Keratinocyte (primary cell): Measurements from ENCODE around the gene SYCP1. TPM values are rescaled to one million over a fixed set of nuclear protein-coding genes. Genes with fewer than 3 reads are reported as not detected.

Experiments
- DNase-seq: peaks from one replicate; pipeline ENCODE4 v3.0.0-alpha.2; 2011; ENCODE audit warnings: low read depth, missing footprints, low spot score
- FAIRE-seq: peaks from 2 replicates; lab custom pipeline; 2011; peaks lifted over from hg19 to GRCh38; lab: Jason Lieb, UNC
- H2AFZ ChIP-seq: 2 replicates; pipeline ENCODE4 v1.6.0; 2012; ENCODE audit warnings: low read length, control low read depth, inconsistent platforms; ENCODE audit not compliant: control insufficient read depth
- H3K27ac ChIP-seq: 2 replicates; pipeline ENCODE4 v1.5.1; 2011; ENCODE audit warnings: low read length; ENCODE audit not compliant: control insufficient read depth, insufficient read depth
- H3K27me3 ChIP-seq: 3 replicates; pipeline ENCODE4 v1.6.0; 2011; ENCODE audit warnings: low read length; ENCODE audit not compliant: control insufficient read depth, insufficient read depth; ENCODE audit errors: extremely low read depth
- H3K36me3 ChIP-seq, 2 experiments: 2 replicates in 1 of 2; 3 replicates in 1 of 2; pipeline ENCODE4 v1.5.1; 2011; ENCODE audit warnings: low read length in 2 of 2, mild to moderate bottlenecking in 1 of 2; ENCODE audit not compliant: control insufficient read depth in 2 of 2, insufficient read depth in 2 of 2; ENCODE audit errors: extremely low read depth in 1 of 2
- H3K4me1 ChIP-seq: 3 replicates; pipeline ENCODE4 v1.5.1; 2011; ENCODE audit warnings: low read length; ENCODE audit not compliant: control insufficient read depth, insufficient read depth; ENCODE audit errors: extremely low read depth
- H3K4me2 ChIP-seq: 3 replicates; pipeline ENCODE4 v1.6.0; 2011; ENCODE audit warnings: low read depth, low read length; ENCODE audit not compliant: control insufficient read depth, insufficient read depth; ENCODE audit errors: extremely low read depth
- H3K4me3 ChIP-seq, 3 experiments: fragments of 200-600 bp in 1 of 3; sonication (generic) in 1 of 3; 2 replicates in 2 of 3; 3 replicates in 1 of 3; pipeline ENCODE4 v1.5.1; 2011 to 2016; ENCODE audit warnings: low read length in 3 of 3, mild to moderate bottlenecking in 3 of 3, control low read depth in 2 of 3, inconsistent platforms in 1 of 3, low read depth in 1 of 3, mixed read lengths in 1 of 3, mixed run types in 1 of 3, moderate library complexity in 1 of 3; ENCODE audit not compliant: control insufficient read depth in 2 of 3, insufficient read depth in 2 of 3; ENCODE audit errors: extremely low read depth in 1 of 3
- H3K79me2 ChIP-seq: 2 replicates; pipeline ENCODE4 v1.6.0; 2012; ENCODE audit warnings: low read length; ENCODE audit not compliant: control insufficient read depth, insufficient read depth
- H3K9ac ChIP-seq: 3 replicates; pipeline ENCODE4 v1.6.0; 2011; ENCODE audit warnings: low read length; ENCODE audit not compliant: control insufficient read depth, insufficient read depth; ENCODE audit errors: extremely low read depth
- H3K9me1 ChIP-seq: 3 replicates; pipeline ENCODE4 v1.6.0; 2011; ENCODE audit warnings: low read length; ENCODE audit not compliant: control insufficient read depth, insufficient read depth; ENCODE audit errors: extremely low read depth
- H3K9me3 ChIP-seq: 2 replicates; pipeline ENCODE4 v1.5.1; 2012; ENCODE audit warnings: low read depth, low read length; ENCODE audit not compliant: control insufficient read depth
- H4K20me1 ChIP-seq: 3 replicates; pipeline ENCODE4 v1.6.0; 2011; ENCODE audit warnings: low read length; ENCODE audit not compliant: control insufficient read depth, insufficient read depth; ENCODE audit errors: extremely low read depth
- CTCF ChIP-seq, 3 experiments: IDR thresholded peaks in 1 of 3; conservative IDR thresholded peaks in 1 of 3; optimal IDR thresholded peaks in 1 of 3; 2 replicates in 2 of 3; 3 replicates in 1 of 3; pipeline versions ENCODE3 to v1.5.1; 2011; ENCODE audit warnings: low read length in 3 of 3, mild to moderate bottlenecking in 3 of 3, moderate library complexity in 2 of 3, control low read depth in 1 of 3, inconsistent platforms in 1 of 3; ENCODE audit not compliant: insufficient read depth in 2 of 3; ENCODE audit errors: extremely low read depth in 1 of 3
- EZH2 ChIP-seq: IDR thresholded peaks from one replicate; pipeline ENCODE4 v1.6.1; 2012; ENCODE audit warnings: inconsistent platforms, mild to moderate bottlenecking, low read length, moderate library complexity
- dilution Hi-C: fragments of 300-500 bp; cut with MboI; formaldehyde crosslinking; loops from one replicate; pipeline ENCODE4 v1.7.0; 2020; ENCODE audit warnings: low sequenced_read_pairs; ENCODE audit not compliant: extremely low pct_ligation_motif_present
- polyA plus RNA-seq, 5 experiments: library from polyadenylated mRNA; depleted of rRNA in 3 of 5; stranded (reverse) in 3 of 5; stranded (forward) in 1 of 5; unstranded in 1 of 5; fragments of >200 nt; gene quantifications; 1 replicate in 1 of 5; 2 replicates in 3 of 5; 3 replicates in 1 of 5; pipeline versions ENCODE4 v1.2.1 to v1.2.3, GENCODE V29; 2011 to 2012; ENCODE audit warnings: missing spikeins in 2 of 5, low read depth in 1 of 5, low replicate concordance in 1 of 5

SYCP1 gene
- polyA plus RNA-seq, 1 donor (not counting 4 experiments of a cell fraction or from before 2014, with no cell fraction given): not detected

- Histone ChIP-seq H4K20me1 (no peaks in the 10 kb centered on the region), H3K27ac (no peak overlapping the region), H3K4me1 (no peaks in the 10 kb centered on the region), H3K4me3 (no peak overlapping the region), H3K9ac (no peak overlapping the region), H3K27me3 (peaks cover 29% of the 10 kb centered on the region), H3K9me1 (no peaks in the 10 kb centered on the region), H3K79me2 (no peaks in the 10 kb centered on the region), H2AFZ (no peak overlapping the region), H3K36me3 (no peaks in the 10 kb centered on the region), H3K4me2 (no peak overlapping the region), H3K9me3 (no peaks in the 10 kb centered on the region)
- dilution Hi-C loops: no loop called here
- TF ChIP-seq EZH2 (no peak), CTCF (optimal IDR thresholded peaks at IDR 0.05 in 1 of 3, IDR thresholded peaks at IDR 0.05 in 1 of 3, conservative IDR thresholded peaks at IDR 0.05 in 1 of 3; ENCODE audit: extremely low read depth in 1 of 3, insufficient read depth in 2 of 3, low read length in 3 of 3) (no peak)
- DNase-seq: no peak
- no peak for FAIRE-seq
Measured at GRCh38 chr1:114853584-114853983, 1.1 kb upstream of the SYCP1 start.

- H3K79me2 ChIP-seq: no peaks in the 10 kb centered on the region
- no peaks in the 10 kb centered on the region for H3K9me3 ChIP-seq
- DNase-seq (no peak), FAIRE-seq (no peak)
- H3K4me1 ChIP-seq: no peaks in the 10 kb centered on the region
- H3K9ac ChIP-seq: no peak overlapping the region
- no peak overlapping the region for H3K4me2 ChIP-seq
- H3K27me3 ChIP-seq: peaks cover 5% of the 10 kb centered on the region
- H3K27ac ChIP-seq: no peak overlapping the region
- H3K4me3 ChIP-seq: no peak overlapping the region
- H3K36me3 ChIP-seq: no peaks in the 10 kb centered on the region
- no peak overlapping the region for H2AFZ ChIP-seq
- TF ChIP-seq CTCF (optimal IDR thresholded peaks at IDR 0.05 in 1 of 3, IDR thresholded peaks at IDR 0.05 in 1 of 3, conservative IDR thresholded peaks at IDR 0.05 in 1 of 3; ENCODE audit: extremely low read depth in 1 of 3, insufficient read depth in 2 of 3, low read length in 3 of 3): no peak
- TF ChIP-seq EZH2: no peak
- no peaks in the 10 kb centered on the region for H4K20me1 ChIP-seq
- H3K9me1 ChIP-seq: no peaks in the 10 kb centered on the region
- dilution Hi-C loops: no loop called here
Measured at GRCh38 chr1:114861384-114861783, 6.7 kb downstream of the SYCP1 start.
